Skeletal muscle satellite cell (primary cell): ENCODE data around the gene UNG.

Experiments used
- H3K27me3 ChIP-seq: 2 replicates; pipeline ENCODE4 v1.7.0; 2013; ENCODE audit warnings: low read length; ENCODE audit not compliant: control insufficient read depth, insufficient read depth
- H3K36me3 ChIP-seq: 2 replicates; pipeline ENCODE4 v1.7.0; 2013; ENCODE audit warnings: mild to moderate bottlenecking, control low read depth, low read length; ENCODE audit not compliant: insufficient read depth
- H3K4me1 ChIP-seq: 2 replicates; pipeline ENCODE4 v1.7.0; 2013; ENCODE audit warnings: low read length; ENCODE audit not compliant: control insufficient read depth, insufficient read depth
- H3K4me2 ChIP-seq: 2 replicates; pipeline ENCODE4 v1.7.0; 2013; ENCODE audit warnings: mild to moderate bottlenecking, low read length
- H3K4me3 ChIP-seq: 2 replicates; pipeline ENCODE4 v1.7.0; 2013; ENCODE audit warnings: low read length
- H3K9ac ChIP-seq: 2 replicates; pipeline ENCODE4 v1.7.0; 2013; ENCODE audit warnings: mild to moderate bottlenecking, low read depth, low read length, moderate library complexity
- H3K9me3 ChIP-seq: replicated peaks from 2 replicates; pipeline ENCODE4 v1.7.0; 2013; ENCODE audit warnings: mild to moderate bottlenecking, control low read depth, low read length

UNG gene

GRCh38 chr12:109064143-109064542 lies 33.3 kb upstream of the UNG start:
- H3K4me3 ChIP-seq, result no peak overlapping the region
- H3K27me3 ChIP-seq, result no peaks in the 10 kb centered on the region
- no peaks in the 10 kb centered on the region for H3K4me1 ChIP-seq
- H3K36me3 ChIP-seq, result peaks cover 13% of the 10 kb centered on the region
- no peak overlapping the region for H3K9ac ChIP-seq
- no peak overlapping the region for H3K4me2 ChIP-seq
- H3K9me3 ChIP-seq, result no peaks in the 10 kb centered on the region

- H3K36me3 ChIP-seq, result peaks cover 14% of the 10 kb centered on the region
- no peaks in the 10 kb centered on the region for H3K4me1 ChIP-seq
- H3K9me3 ChIP-seq, result no peaks in the 10 kb centered on the region
- H3K4me2 ChIP-seq, result no peak overlapping the region
- no peak overlapping the region for H3K4me3 ChIP-seq
- no peak overlapping the region for H3K9ac ChIP-seq
- no peaks in the 10 kb centered on the region for H3K27me3 ChIP-seq
Observed at GRCh38 chr12:109065154-109065852, 32.1 kb upstream of the UNG start.

- Histone ChIP-seq H3K4me2 (no peak overlapping the region), H3K4me1 (no peaks in the 10 kb centered on the region), H3K27me3 (no peaks in the 10 kb centered on the region), H3K9ac (no peak overlapping the region), H3K9me3 (no peaks in the 10 kb centered on the region), H3K36me3 (peaks cover 18% of the 10 kb centered on the region), H3K4me3 (no peak overlapping the region)
Observed at GRCh38 chr12:109065853-109066193, 31.6 kb upstream of the UNG start.

GRCh38 chr12:109069307-109070271 lies 27.8 kb upstream of the UNG start:
- no peak overlapping the region for H3K4me3 ChIP-seq
- peaks cover 33% of the 10 kb centered on the region for H3K36me3 ChIP-seq
- H3K4me2 ChIP-seq, result no peak overlapping the region
- no peak overlapping the region for H3K9ac ChIP-seq
- no peaks in the 10 kb centered on the region for H3K27me3 ChIP-seq
- H3K9me3 ChIP-seq, result no peaks in the 10 kb centered on the region
- no peaks in the 10 kb centered on the region for H3K4me1 ChIP-seq

GRCh38 chr12:109074866-109075265 lies 22.5 kb upstream of the UNG start:
- Histone ChIP-seq H3K36me3 (peaks cover 32% of the 10 kb centered on the region), H3K27me3 (no peaks in the 10 kb centered on the region), H3K4me2 (no peak overlapping the region), H3K9ac (no peak overlapping the region), H3K4me1 (no peaks in the 10 kb centered on the region), H3K4me3 (no peak overlapping the region), H3K9me3 (no peaks in the 10 kb centered on the region)

GRCh38 chr12:109082751-109083150 lies 14.6 kb upstream of the UNG start:
- H3K9me3 ChIP-seq, result no peaks in the 10 kb centered on the region
- H3K36me3 ChIP-seq, result peaks cover 39% of the 10 kb centered on the region
- no peak overlapping the region for H3K4me3 ChIP-seq
- H3K4me2 ChIP-seq, result no peak overlapping the region
- no peaks in the 10 kb centered on the region for H3K4me1 ChIP-seq
- no peaks in the 10 kb centered on the region for H3K27me3 ChIP-seq
- H3K9ac ChIP-seq, result no peak overlapping the region

- H3K9ac ChIP-seq, result no peak overlapping the region
- no peaks in the 10 kb centered on the region for H3K4me1 ChIP-seq
- H3K9me3 ChIP-seq, result no peaks in the 10 kb centered on the region
- H3K4me2 ChIP-seq, result no peak overlapping the region
- H3K36me3 ChIP-seq, result peaks cover 52% of the 10 kb centered on the region
- H3K4me3 ChIP-seq, result no peak overlapping the region
- no peaks in the 10 kb centered on the region for H3K27me3 ChIP-seq
Observed at GRCh38 chr12:109084425-109084824, 13.0 kb upstream of the UNG start.

- Histone ChIP-seq H3K9ac (no peak overlapping the region), H3K9me3 (no peaks in the 10 kb centered on the region), H3K27me3 (no peaks in the 10 kb centered on the region), H3K4me2 (no peak overlapping the region), H3K36me3 (peaks cover 55% of the 10 kb centered on the region), H3K4me1 (no peaks in the 10 kb centered on the region), H3K4me3 (no peak overlapping the region)
Observed at GRCh38 chr12:109085590-109085989, 11.8 kb upstream of the UNG start.

- H3K4me3 ChIP-seq, result no peak overlapping the region
- H3K4me2 ChIP-seq, result no peak overlapping the region
- H3K36me3 ChIP-seq, result peaks cover 52% of the 10 kb centered on the region
- H3K27me3 ChIP-seq, result no peaks in the 10 kb centered on the region
- no peak overlapping the region for H3K9ac ChIP-seq
- H3K4me1 ChIP-seq, result peaks cover 7% of the 10 kb centered on the region
- no peaks in the 10 kb centered on the region for H3K9me3 ChIP-seq
Observed at GRCh38 chr12:109087250-109087649, 10.1 kb upstream of the UNG start.

GRCh38 chr12:109088818-109089217 lies 8.6 kb upstream of the UNG start:
- no peak overlapping the region for H3K4me3 ChIP-seq
- H3K9me3 ChIP-seq, result no peaks in the 10 kb centered on the region
- H3K27me3 ChIP-seq, result no peaks in the 10 kb centered on the region
- H3K4me1 ChIP-seq, result peaks cover 17% of the 10 kb centered on the region
- no peak overlapping the region for H3K9ac ChIP-seq
- peaks cover 39% of the 10 kb centered on the region for H3K36me3 ChIP-seq
- H3K4me2 ChIP-seq, result no peak overlapping the region

- H3K27me3 ChIP-seq, result no peaks in the 10 kb centered on the region
- H3K36me3 ChIP-seq, result peaks cover 39% of the 10 kb centered on the region
- no peak overlapping the region for H3K9ac ChIP-seq
- H3K4me1 ChIP-seq, result peaks cover 17% of the 10 kb centered on the region
- H3K4me3 ChIP-seq, result no peak overlapping the region
- H3K9me3 ChIP-seq, result no peaks in the 10 kb centered on the region
- no peak overlapping the region for H3K4me2 ChIP-seq
Observed at GRCh38 chr12:109089683-109090082, 7.7 kb upstream of the UNG start.
